GM12878 (cell line): ENCODE results near the gene IL1RAPL1. TPM values are rescaled to one million over a fixed set of nuclear protein-coding genes. Genes with fewer than 3 reads are reported as not detected.

Source experiments
- ATAC-seq: fragments of 200-7000 bp; cut with Tn5 transposase; 3 replicates; pipeline ENCODE4 v1.9.1; 2020; ENCODE audit warnings: mild to moderate bottlenecking, moderate library complexity
- BruUV-seq: library from RNA; stranded (reverse); fragments of 400-500 nt; replicated peaks from 2 replicates; lab custom pipeline; 2021; lab: Mats Ljungman, UMichigan
- CTCF ChIA-PET: fragments of 300-600 bp; sonication (Branson Sonifier 250); formaldehyde crosslinking; extraction: SDS; loops from one replicate; lab custom pipeline; 2021; ENCODE audit warnings: inconsistent platforms; lab: Yijun Ruan, JAX
- POLR2A ChIA-PET: fragments of 350-600 bp; formaldehyde crosslinking; extraction: SDS; loops from one replicate; lab custom pipeline; 2021; ENCODE audit warnings: inconsistent platforms; lab: Charles Lee
- RAD21 ChIA-PET: fragments of 300-600 bp; sonication (Branson Sonifier 250); formaldehyde crosslinking; loops from one replicate; lab custom pipeline; 2023; ENCODE audit warnings: antibody characterized with exemption; ENCODE audit not compliant: unreplicated experiment; lab: Charles Lee
- SMC1A ChIA-PET: fragments of 300-600 bp; sonication (Branson Sonifier 250); formaldehyde crosslinking; loops from one replicate; lab custom pipeline; 2023; ENCODE audit not compliant: unreplicated experiment, uncharacterized antibody; lab: Charles Lee
- DNase-seq: peaks from one replicate; pipeline ENCODE4 v3.0.0-alpha.2; 2011; ENCODE audit warnings: low read depth, low spot score
- FAIRE-seq: peaks from 3 replicates; lab custom pipeline; 2011; peaks lifted over from hg19 to GRCh38; lab: Jason Lieb, UNC
- H2AFZ ChIP-seq: 2 replicates; pipeline ENCODE4 v1.6.0; 2011; ENCODE audit warnings: low read depth, low read length, control low read depth; ENCODE audit not compliant: control insufficient read depth
- H3K27ac ChIP-seq: 2 replicates; pipeline ENCODE4 v1.5.1; 2011; ENCODE audit warnings: control low read depth; ENCODE audit not compliant: control insufficient read depth, insufficient read depth
- H3K27me3 ChIP-seq, 2 experiments: replicated peaks in 1 of 2; 2 replicates each; pipeline versions ENCODE4 v1.6.0 to v1.6.1; 2011; ENCODE audit warnings: low read length in 1 of 2; ENCODE audit not compliant: control insufficient read depth in 2 of 2, insufficient read depth in 2 of 2
- H3K36me3 ChIP-seq, 2 experiments: 2 replicates each; pipeline ENCODE4 v1.5.1; 2011; ENCODE audit warnings: low read length in 1 of 2; ENCODE audit not compliant: control insufficient read depth in 2 of 2, insufficient read depth in 2 of 2
- H3K4me1 ChIP-seq: 2 replicates; pipeline ENCODE4 v1.6.1; 2011; ENCODE audit warnings: mild to moderate bottlenecking, low read length, moderate library complexity, mixed read lengths; ENCODE audit not compliant: control insufficient read depth, insufficient read depth
- H3K4me2 ChIP-seq: 2 replicates; pipeline ENCODE4 v1.6.0; 2011; ENCODE audit warnings: control low read depth; ENCODE audit not compliant: control insufficient read depth, insufficient read depth
- H3K4me3 ChIP-seq: fragments of 200-600 bp; sonication (generic); 2 replicates; pipeline ENCODE4 v1.5.1; 2016
- H3K79me2 ChIP-seq: 2 replicates; pipeline ENCODE4 v1.6.0; 2011; ENCODE audit warnings: low read length; ENCODE audit not compliant: control insufficient read depth, insufficient read depth
- H3K9ac ChIP-seq: 2 replicates; pipeline ENCODE4 v1.8.0; 2011; ENCODE audit warnings: low read length, control low read depth, mixed read lengths; ENCODE audit not compliant: control insufficient read depth, insufficient read depth
- H3K9me3 ChIP-seq: replicated peaks from 3 replicates; pipeline ENCODE4 v1.5.1; 2011; ENCODE audit warnings: mild to moderate bottlenecking, low read length; ENCODE audit not compliant: control insufficient read depth, insufficient read depth
- H4K20me1 ChIP-seq: 2 replicates; pipeline ENCODE4 v1.6.0; 2011; ENCODE audit not compliant: control insufficient read depth, insufficient read depth
- CBX5 ChIP-seq: sonication (generic); IDR thresholded peaks from 2 replicates; pipeline ENCODE4 v1.6.1; 2016; ENCODE audit warnings: low read depth, moderate library complexity, mild to moderate bottlenecking, inconsistent platforms
- MTA3 ChIP-seq: IDR thresholded peaks from 2 replicates; pipeline ENCODE4 v1.6.1; 2012; ENCODE audit warnings: low read length, inconsistent platforms, borderline replicate concordance
- NFXL1 ChIP-seq: fragments of 450-650 bp; IDR thresholded peaks from 2 replicates; pipeline ENCODE4 v1.6.1; 2017; ENCODE audit warnings: antibody characterized with exemption, mild to moderate bottlenecking, borderline replicate concordance
- POLR2AphosphoS5 ChIP-seq: IDR thresholded peaks from 2 replicates; pipeline ENCODE4 v1.6.1; 2011; ENCODE audit warnings: mild to moderate bottlenecking, low read length, inconsistent platforms
- SMAD1 ChIP-seq: fragments of 450-650 bp; IDR thresholded peaks from 2 replicates; pipeline ENCODE4 v1.6.1; 2018; ENCODE audit warnings: mild to moderate bottlenecking, low read depth; ENCODE audit not compliant: partially characterized antibody
- SREBF1 ChIP-seq: IDR thresholded peaks from 2 replicates; pipeline ENCODE4 v1.6.1; 2012; ENCODE audit warnings: mild to moderate bottlenecking, low read length
- WGBS: methylation state at CpG from one replicate; pipeline ENCODE4 v1.1.6; 2016; ENCODE audit warnings: low lambda C conversion rate; ENCODE audit not compliant: insufficient replicate concordance, insufficient coverage; ENCODE audit errors: missing lambda C conversion rate; 5-methylcytosine and 5-hydroxymethylcytosine counted together
- in situ Hi-C: fragments of 300-500 bp; cut with MboI; formaldehyde crosslinking; loops from 9 replicates; pipeline ENCODE4 v1.14.3; 2018; ENCODE audit warnings: mixed read lengths
- intact Hi-C: fragments of 100-400 bp; cut with micrococcal nuclease; formaldehyde crosslinking; loops from one replicate; pipeline ENCODE4 v1.14.2; 2022; ENCODE audit not compliant: unreplicated experiment
- polyA plus RNA-seq, 11 experiments: library from polyadenylated mRNA; depleted of rRNA in 4 of 11; unstranded in 6 of 11; stranded (reverse) in 5 of 11; fragments of >200 nt; fragmentation: Nextera tagmentation in 4 of 11; fragmentation: Illumina TruSeq in 1 of 11; extraction: Ambion mirVana in 4 of 11; extraction: Trizol in 1 of 11; gene quantifications; 1 replicate in 1 of 11; 2 replicates in 10 of 11; pipeline versions ENCODE4 v1.2.1 to v1.2.3, GENCODE V29; 2011 to 2016; ENCODE audit warnings: inconsistent platforms in 2 of 11, missing spikeins in 2 of 11, low read depth in 1 of 11
- total RNA-seq, 4 experiments: library from RNA; depleted of rRNA in 3 of 4; stranded (reverse); fragments of >200 nt in 3 of 4; fragmentation: Illumina TruSeq in 1 of 4; extraction: Trizol in 1 of 4; gene quantifications; 2 replicates each; pipeline versions ENCODE4 v1.2.1 to v1.2.3, GENCODE V29; 2013 to 2021
- TF ChIP-seq, protein P1 (sequence below): IDR thresholded peaks from 2 replicates; pipeline ENCODE4 v1.6.1; 2012; ENCODE audit warnings: improper control_type of control experiment, low read depth, low read length; ENCODE audit not compliant: insufficient replicate concordance
- TF ChIP-seq, protein P2 (sequence below): fragments of 450-650 bp; formaldehyde crosslinking; IDR thresholded peaks from 2 replicates; pipeline ENCODE4 v1.4.0; 2022; ENCODE audit warnings: mild to moderate bottlenecking, moderate library complexity
- TF ChIP-seq, protein P3 (sequence below): fragments of 450-650 bp; IDR thresholded peaks from 2 replicates; pipeline ENCODE4 v1.6.1; 2017; ENCODE audit warnings: mild to moderate bottlenecking
- TF ChIP-seq, protein P4 (sequence below): fragments of 450-650 bp; IDR thresholded peaks from 2 replicates; pipeline ENCODE4 v1.6.1; 2017; ENCODE audit warnings: mild to moderate bottlenecking, low read depth, inconsistent platforms; ENCODE audit not compliant: poor library complexity, severe bottlenecking

IL1RAPL1 gene
- total and polyA plus RNA-seq, 10 of the 15 experiments (the other 5 are each of a cell fraction or from before 2014, with no cell fraction given), result not detected

DNA sequence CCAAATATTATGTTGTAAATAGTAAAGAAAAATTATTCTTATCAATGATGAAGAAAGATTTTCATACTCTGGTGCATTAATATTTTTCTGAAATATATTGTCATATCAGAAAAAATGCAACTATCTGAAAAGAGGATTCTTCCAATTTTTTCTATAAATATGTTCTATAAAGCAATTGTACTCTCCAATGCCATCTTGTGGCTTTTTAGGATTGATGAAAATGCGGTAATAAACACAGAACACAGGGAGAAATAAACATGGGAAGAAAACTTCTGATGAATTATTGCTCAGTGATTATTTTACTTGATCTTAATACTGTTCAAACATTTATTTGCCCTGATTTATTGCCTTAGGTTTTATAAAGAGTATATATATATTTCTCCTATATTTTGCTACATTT is 215.4 kb downstream of the IL1RAPL1 start:
- ChIA-PET CTCF (no interaction called here), SMC1A (no interaction called here), POLR2A (no interaction called here), RAD21 (no interaction called here)
- H3K4me1 ChIP-seq, result no peaks in the 10 kb centered on the region
- no peak for ATAC-seq
- WGBS, result 35% methylated on average over 1 of the region's 1 CpG
- no TSS peak for BruUV-seq
- no peak for DNase-seq
- in situ Hi-C loops (no loop called here), intact Hi-C loops (no loop called here)
- no peaks in the 10 kb centered on the region for H4K20me1 ChIP-seq
- H3K4me3 ChIP-seq, result no peak overlapping the region
- H3K27me3 ChIP-seq, result no peaks in the 10 kb centered on the region
- H3K4me2 ChIP-seq, result no peak overlapping the region
- H3K36me3 ChIP-seq, result no peaks in the 10 kb centered on the region
- no peaks in the 10 kb centered on the region for H3K9me3 ChIP-seq
- no peak overlapping the region for H2AFZ ChIP-seq
- FAIRE-seq, result no peak
- no peak overlapping the region for H3K27ac ChIP-seq
- H3K9ac ChIP-seq, result no peak overlapping the region
- no peaks in the 10 kb centered on the region for H3K79me2 ChIP-seq
- no peak for TF ChIP-seq CBX5
- TF ChIP-seq, protein P1, sequence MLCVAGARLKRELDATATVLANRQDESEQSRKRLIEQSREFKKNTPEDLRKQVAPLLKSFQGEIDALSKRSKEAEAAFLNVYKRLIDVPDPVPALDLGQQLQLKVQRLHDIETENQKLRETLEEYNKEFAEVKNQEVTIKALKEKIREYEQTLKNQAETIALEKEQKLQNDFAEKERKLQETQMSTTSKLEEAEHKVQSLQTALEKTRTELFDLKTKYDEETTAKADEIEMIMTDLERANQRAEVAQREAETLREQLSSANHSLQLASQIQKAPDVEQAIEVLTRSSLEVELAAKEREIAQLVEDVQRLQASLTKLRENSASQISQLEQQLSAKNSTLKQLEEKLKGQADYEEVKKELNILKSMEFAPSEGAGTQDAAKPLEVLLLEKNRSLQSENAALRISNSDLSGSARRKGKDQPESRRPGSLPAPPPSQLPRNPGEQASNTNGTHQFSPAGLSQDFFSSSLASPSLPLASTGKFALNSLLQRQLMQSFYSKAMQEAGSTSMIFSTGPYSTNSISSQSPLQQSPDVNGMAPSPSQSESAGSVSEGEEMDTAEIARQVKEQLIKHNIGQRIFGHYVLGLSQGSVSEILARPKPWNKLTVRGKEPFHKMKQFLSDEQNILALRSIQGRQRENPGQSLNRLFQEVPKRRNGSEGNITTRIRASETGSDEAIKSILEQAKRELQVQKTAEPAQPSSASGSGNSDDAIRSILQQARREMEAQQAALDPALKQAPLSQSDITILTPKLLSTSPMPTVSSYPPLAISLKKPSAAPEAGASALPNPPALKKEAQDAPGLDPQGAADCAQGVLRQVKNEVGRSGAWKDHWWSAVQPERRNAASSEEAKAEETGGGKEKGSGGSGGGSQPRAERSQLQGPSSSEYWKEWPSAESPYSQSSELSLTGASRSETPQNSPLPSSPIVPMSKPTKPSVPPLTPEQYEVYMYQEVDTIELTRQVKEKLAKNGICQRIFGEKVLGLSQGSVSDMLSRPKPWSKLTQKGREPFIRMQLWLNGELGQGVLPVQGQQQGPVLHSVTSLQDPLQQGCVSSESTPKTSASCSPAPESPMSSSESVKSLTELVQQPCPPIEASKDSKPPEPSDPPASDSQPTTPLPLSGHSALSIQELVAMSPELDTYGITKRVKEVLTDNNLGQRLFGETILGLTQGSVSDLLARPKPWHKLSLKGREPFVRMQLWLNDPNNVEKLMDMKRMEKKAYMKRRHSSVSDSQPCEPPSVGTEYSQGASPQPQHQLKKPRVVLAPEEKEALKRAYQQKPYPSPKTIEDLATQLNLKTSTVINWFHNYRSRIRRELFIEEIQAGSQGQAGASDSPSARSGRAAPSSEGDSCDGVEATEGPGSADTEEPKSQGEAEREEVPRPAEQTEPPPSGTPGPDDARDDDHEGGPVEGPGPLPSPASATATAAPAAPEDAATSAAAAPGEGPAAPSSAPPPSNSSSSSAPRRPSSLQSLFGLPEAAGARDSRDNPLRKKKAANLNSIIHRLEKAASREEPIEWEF, result no peak
- TF ChIP-seq, protein P2, sequence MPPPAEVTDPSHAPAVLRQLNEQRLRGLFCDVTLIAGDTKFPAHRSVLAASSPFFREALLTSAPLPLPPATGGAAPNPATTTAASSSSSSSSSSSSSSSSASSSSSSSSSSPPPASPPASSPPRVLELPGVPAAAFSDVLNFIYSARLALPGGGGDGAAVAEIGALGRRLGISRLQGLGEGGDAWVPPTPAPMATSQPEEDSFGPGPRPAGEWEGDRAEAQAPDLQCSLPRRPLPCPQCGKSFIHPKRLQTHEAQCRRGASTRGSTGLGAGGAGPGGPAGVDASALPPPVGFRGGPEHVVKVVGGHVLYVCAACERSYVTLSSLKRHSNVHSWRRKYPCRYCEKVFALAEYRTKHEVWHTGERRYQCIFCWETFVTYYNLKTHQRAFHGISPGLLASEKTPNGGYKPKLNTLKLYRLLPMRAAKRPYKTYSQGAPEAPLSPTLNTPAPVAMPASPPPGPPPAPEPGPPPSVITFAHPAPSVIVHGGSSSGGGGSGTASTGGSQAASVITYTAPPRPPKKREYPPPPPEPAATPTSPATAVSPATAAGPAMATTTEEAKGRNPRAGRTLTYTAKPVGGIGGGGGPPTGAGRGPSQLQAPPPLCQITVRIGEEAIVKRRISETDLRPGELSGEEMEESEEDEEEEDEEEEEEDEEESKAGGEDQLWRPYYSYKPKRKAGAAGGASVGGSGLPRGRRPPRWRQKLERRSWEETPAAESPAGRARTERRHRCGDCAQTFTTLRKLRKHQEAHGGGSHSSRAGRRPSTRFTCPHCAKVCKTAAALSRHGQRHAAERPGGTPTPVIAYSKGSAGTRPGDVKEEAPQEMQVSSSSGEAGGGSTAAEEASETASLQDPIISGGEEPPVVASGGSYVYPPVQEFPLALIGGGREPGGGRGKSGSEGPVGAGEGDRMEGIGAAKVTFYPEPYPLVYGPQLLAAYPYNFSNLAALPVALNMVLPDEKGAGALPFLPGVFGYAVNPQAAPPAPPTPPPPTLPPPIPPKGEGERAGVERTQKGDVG (CRISPR knock-in tag), result no peak
- TF ChIP-seq NFXL1, result no peak
- no peak for TF ChIP-seq SMAD1
- TF ChIP-seq, protein P3, sequence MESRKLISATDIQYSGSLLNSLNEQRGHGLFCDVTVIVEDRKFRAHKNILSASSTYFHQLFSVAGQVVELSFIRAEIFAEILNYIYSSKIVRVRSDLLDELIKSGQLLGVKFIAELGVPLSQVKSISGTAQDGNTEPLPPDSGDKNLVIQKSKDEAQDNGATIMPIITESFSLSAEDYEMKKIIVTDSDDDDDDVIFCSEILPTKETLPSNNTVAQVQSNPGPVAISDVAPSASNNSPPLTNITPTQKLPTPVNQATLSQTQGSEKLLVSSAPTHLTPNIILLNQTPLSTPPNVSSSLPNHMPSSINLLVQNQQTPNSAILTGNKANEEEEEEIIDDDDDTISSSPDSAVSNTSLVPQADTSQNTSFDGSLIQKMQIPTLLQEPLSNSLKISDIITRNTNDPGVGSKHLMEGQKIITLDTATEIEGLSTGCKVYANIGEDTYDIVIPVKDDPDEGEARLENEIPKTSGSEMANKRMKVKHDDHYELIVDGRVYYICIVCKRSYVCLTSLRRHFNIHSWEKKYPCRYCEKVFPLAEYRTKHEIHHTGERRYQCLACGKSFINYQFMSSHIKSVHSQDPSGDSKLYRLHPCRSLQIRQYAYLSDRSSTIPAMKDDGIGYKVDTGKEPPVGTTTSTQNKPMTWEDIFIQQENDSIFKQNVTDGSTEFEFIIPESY, result no peak
- TF ChIP-seq POLR2AphosphoS5, result no peak
- TF ChIP-seq, protein P4, sequence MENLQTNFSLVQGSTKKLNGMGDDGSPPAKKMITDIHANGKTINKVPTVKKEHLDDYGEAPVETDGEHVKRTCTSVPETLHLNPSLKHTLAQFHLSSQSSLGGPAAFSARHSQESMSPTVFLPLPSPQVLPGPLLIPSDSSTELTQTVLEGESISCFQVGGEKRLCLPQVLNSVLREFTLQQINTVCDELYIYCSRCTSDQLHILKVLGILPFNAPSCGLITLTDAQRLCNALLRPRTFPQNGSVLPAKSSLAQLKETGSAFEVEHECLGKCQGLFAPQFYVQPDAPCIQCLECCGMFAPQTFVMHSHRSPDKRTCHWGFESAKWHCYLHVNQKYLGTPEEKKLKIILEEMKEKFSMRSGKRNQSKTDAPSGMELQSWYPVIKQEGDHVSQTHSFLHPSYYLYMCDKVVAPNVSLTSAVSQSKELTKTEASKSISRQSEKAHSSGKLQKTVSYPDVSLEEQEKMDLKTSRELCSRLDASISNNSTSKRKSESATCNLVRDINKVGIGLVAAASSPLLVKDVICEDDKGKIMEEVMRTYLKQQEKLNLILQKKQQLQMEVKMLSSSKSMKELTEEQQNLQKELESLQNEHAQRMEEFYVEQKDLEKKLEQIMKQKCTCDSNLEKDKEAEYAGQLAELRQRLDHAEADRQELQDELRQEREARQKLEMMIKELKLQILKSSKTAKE, result no peak
- TF ChIP-seq MTA3, result no peak
- TF ChIP-seq SREBF1, result no peak
